Activated CD4-positive, alpha-beta T cell treated with anti-CD3 and anti-CD28 coated beads, Interleukin-2, amount 10 ng/mL, durations not matched to agents 24 days and 14 days (primary cell): ENCODE measurements around the gene ITGB8. TPM values are rescaled to one million over a fixed set of nuclear protein-coding genes. Genes with fewer than 3 reads are reported as not detected.

ENCODE experiments used
- DNase-seq: peaks from one replicate; pipeline ENCODE4 v3.0.0; 2022
- H3K27ac Mint-ChIP-seq: one replicate; pipeline ENCODE4 v1.8.0; 2022; ENCODE audit warnings: mild to moderate bottlenecking, mixed read lengths
- H3K27me3 Mint-ChIP-seq: one replicate; pipeline ENCODE4 v1.8.0; 2022; ENCODE audit warnings: mixed read lengths
- H3K36me3 Mint-ChIP-seq: one replicate; pipeline ENCODE4 v1.8.0; 2022; ENCODE audit warnings: low read depth, mild to moderate bottlenecking, mixed read lengths
- H3K4me1 Mint-ChIP-seq: one replicate; pipeline ENCODE4 v1.8.0; 2021; ENCODE audit warnings: mixed read lengths
- H3K4me3 Mint-ChIP-seq: one replicate; pipeline ENCODE4 v1.8.0; 2022; ENCODE audit warnings: mild to moderate bottlenecking, moderate library complexity, mixed read lengths
- H3K9me3 Mint-ChIP-seq: one replicate; pipeline ENCODE4 v1.8.0; 2021; ENCODE audit warnings: mixed read lengths
- intact Hi-C: fragments of 100-400 bp; cut with micrococcal nuclease; formaldehyde crosslinking; loops from one replicate; pipeline ENCODE4 v1.15.1; 2023
- total RNA-seq: library from RNA; stranded (reverse); gene quantifications from 2 replicates; pipeline ENCODE4 v1.2.3, GENCODE V29; 2022

The ITGB8 gene
- total RNA-seq, 1 donor from 2014 or later, result not detected

- no peaks in the 10 kb centered on the region for H3K36me3 Mint-ChIP-seq
- H3K9me3 Mint-ChIP-seq, result no peaks in the 10 kb centered on the region
- intact Hi-C loops, result no loop called here
- no peaks in the 10 kb centered on the region for H3K27me3 Mint-ChIP-seq
- no peak overlapping the region for H3K4me3 Mint-ChIP-seq
- DNase-seq, result no peak
- H3K27ac Mint-ChIP-seq, result no peak overlapping the region
- no peaks in the 10 kb centered on the region for H3K4me1 Mint-ChIP-seq
Measured at GRCh38 chr7:20441991-20442441, 111.3 kb downstream of the ITGB8 start.

- H3K4me1 Mint-ChIP-seq, result no peaks in the 10 kb centered on the region
- H3K9me3 Mint-ChIP-seq, result no peaks in the 10 kb centered on the region
- H3K27me3 Mint-ChIP-seq, result no peaks in the 10 kb centered on the region
- no peak for DNase-seq
- no peak overlapping the region for H3K27ac Mint-ChIP-seq
- H3K36me3 Mint-ChIP-seq, result no peaks in the 10 kb centered on the region
- intact Hi-C loops, result no loop called here
- H3K4me3 Mint-ChIP-seq, result no peak overlapping the region
Measured at GRCh38 chr7:20442951-20443350, 112.3 kb downstream of the ITGB8 start.

GRCh38 chr7:20444030-20444800 is 113.5 kb downstream of the ITGB8 start:
- Mint-ChIP-seq H3K9me3 (no peaks in the 10 kb centered on the region), H3K36me3 (no peaks in the 10 kb centered on the region), H3K4me1 (no peaks in the 10 kb centered on the region), H3K4me3 (no peak overlapping the region), H3K27me3 (no peaks in the 10 kb centered on the region), H3K27ac (no peak overlapping the region)
- no peak for DNase-seq
- intact Hi-C loops, result no loop called here

- Mint-ChIP-seq H3K27me3 (no peaks in the 10 kb centered on the region), H3K9me3 (no peaks in the 10 kb centered on the region), H3K36me3 (no peaks in the 10 kb centered on the region), H3K27ac (no peak overlapping the region), H3K4me1 (no peaks in the 10 kb centered on the region), H3K4me3 (no peak overlapping the region)
- DNase-seq, result no peak
- intact Hi-C loops, result no loop called here
Measured at GRCh38 chr7:20447021-20447650, 116.4 kb downstream of the ITGB8 start.

- Mint-ChIP-seq H3K36me3 (no peaks in the 10 kb centered on the region), H3K27me3 (no peaks in the 10 kb centered on the region), H3K4me3 (no peak overlapping the region), H3K27ac (no peak overlapping the region), H3K9me3 (no peaks in the 10 kb centered on the region), H3K4me1 (no peaks in the 10 kb centered on the region)
- intact Hi-C loops, result no loop called here
- no peak for DNase-seq
Measured at GRCh38 chr7:20449176-20449575, 118.5 kb downstream of the ITGB8 start.

GRCh38 chr7:20450536-20450935 is 119.8 kb downstream of the ITGB8 start:
- Mint-ChIP-seq H3K36me3 (no peaks in the 10 kb centered on the region), H3K27me3 (no peaks in the 10 kb centered on the region), H3K9me3 (no peaks in the 10 kb centered on the region), H3K27ac (no peak overlapping the region), H3K4me1 (no peaks in the 10 kb centered on the region), H3K4me3 (no peak overlapping the region)
- no peak for DNase-seq
- intact Hi-C loops, result no loop called here

- H3K4me3 Mint-ChIP-seq, result no peak overlapping the region
- no peaks in the 10 kb centered on the region for H3K27me3 Mint-ChIP-seq
- DNase-seq, result no peak
- no peaks in the 10 kb centered on the region for H3K4me1 Mint-ChIP-seq
- no peaks in the 10 kb centered on the region for H3K9me3 Mint-ChIP-seq
- intact Hi-C loops, result no loop called here
- no peaks in the 10 kb centered on the region for H3K36me3 Mint-ChIP-seq
- no peak overlapping the region for H3K27ac Mint-ChIP-seq
Measured at GRCh38 chr7:20454202-20454601, 123.5 kb downstream of the ITGB8 start.

- Mint-ChIP-seq H3K27ac (no peak overlapping the region), H3K36me3 (no peaks in the 10 kb centered on the region), H3K9me3 (no peaks in the 10 kb centered on the region), H3K4me1 (no peaks in the 10 kb centered on the region), H3K27me3 (no peaks in the 10 kb centered on the region), H3K4me3 (no peak overlapping the region)
- intact Hi-C loops, result no loop called here
- DNase-seq, result no peak
Measured at GRCh38 chr7:20456701-20457100, 126.0 kb downstream of the ITGB8 start.

- no peak overlapping the region for H3K4me3 Mint-ChIP-seq
- intact Hi-C loops, result no loop called here
- H3K4me1 Mint-ChIP-seq, result no peaks in the 10 kb centered on the region
Measured at GRCh38 chr7:20458521-20458920, 127.8 kb downstream of the ITGB8 start.

GRCh38 chr7:20459419-20459818 is 128.7 kb downstream of the ITGB8 start:
- H3K27me3 Mint-ChIP-seq, result no peaks in the 10 kb centered on the region
- intact Hi-C loops, result no loop called here
- H3K4me3 Mint-ChIP-seq, result no peak overlapping the region
- no peaks in the 10 kb centered on the region for H3K36me3 Mint-ChIP-seq
- H3K9me3 Mint-ChIP-seq, result no peaks in the 10 kb centered on the region
- DNase-seq, result no peak
- H3K27ac Mint-ChIP-seq, result no peak overlapping the region
- H3K4me1 Mint-ChIP-seq, result no peaks in the 10 kb centered on the region

More at GRCh38 chr7:20458521-20458920, 127.8 kb downstream of the ITGB8 start:
- Mint-ChIP-seq H3K36me3 (no peaks in the 10 kb centered on the region), H3K9me3 (no peaks in the 10 kb centered on the region), H3K27ac (no peak overlapping the region), H3K27me3 (no peaks in the 10 kb centered on the region)
- DNase-seq, result no peak

GRCh38 chr7:20464891-20465290 is 134.2 kb downstream of the ITGB8 start:
- H3K4me1 Mint-ChIP-seq, result no peaks in the 10 kb centered on the region
- no peaks in the 10 kb centered on the region for H3K36me3 Mint-ChIP-seq
- no peak overlapping the region for H3K27ac Mint-ChIP-seq
- intact Hi-C loops, result no loop called here
- DNase-seq, result no peak
- no peak overlapping the region for H3K4me3 Mint-ChIP-seq
- H3K9me3 Mint-ChIP-seq, result no peaks in the 10 kb centered on the region
- no peaks in the 10 kb centered on the region for H3K27me3 Mint-ChIP-seq

Other genes starting within 250 kb of the ITGB8 start
- not detected in 2 replicates for gene MACC1, start 113.5 kb upstream of the ITGB8 start, total RNA-seq